ENCODE measurements around the gene HS6ST2.

The HS6ST2 gene

GRCh38 chrX:132603700-132604286 lies 354.6 kb downstream of the HS6ST2 start:
- DNase-seq = no peak

- no peak for DNase-seq
Measured at GRCh38 chrX:132602701-132603100, 355.7 kb downstream of the HS6ST2 start.

- no peak for DNase-seq
Measured at GRCh38 chrX:132594999-132595398, 363.4 kb downstream of the HS6ST2 start.

- no peak for DNase-seq
Measured at GRCh38 chrX:132594129-132594528, 364.3 kb downstream of the HS6ST2 start.

GRCh38 chrX:132592880-132593279 lies 365.5 kb downstream of the HS6ST2 start:
- no peak for DNase-seq

- DNase-seq = no peak
Measured at GRCh38 chrX:132591719-132592275, 366.6 kb downstream of the HS6ST2 start.

GRCh38 chrX:132590350-132591026 lies 367.9 kb downstream of the HS6ST2 start:
- DNase-seq = no peak

- no peak for DNase-seq
Measured at GRCh38 chrX:132584936-132585335, 373.5 kb downstream of the HS6ST2 start.

- DNase-seq = no peak
Measured at GRCh38 chrX:132576939-132577338, 381.5 kb downstream of the HS6ST2 start.
